ENCODE results near the gene DUS1L. TPM values are rescaled to one million over a fixed set of nuclear protein-coding genes. Genes with fewer than 3 reads are reported as not detected.

The DUS1L gene
- total RNA-seq = 122 and 125 TPM in 2 replicates

- FAIRE-seq (no peak), DNase-seq (ENCODE audit: low read depth) (no peak)
- TF ChIP-seq CTCF (IDR thresholded peaks at IDR 0.05; ENCODE audit: insufficient read depth, low read length, severe bottlenecking) = no peak
These were observed at the start of gene DUS1L for GRCh38 chr17:82065638-82066303. Gene DUS1L (minus strand): TSS chr17:82065804. CDS start chr17:82065059, 745 bp downstream.

GRCh38 chr17:82114872-82115271, 49.3 kb upstream of the DUS1L start:
- no peaks in the 10 kb centered on the region for H3K27me3 ChIP-seq (ENCODE audit: control insufficient read depth, insufficient read depth, low read length)
- no peak overlapping the region for H3K4me3 ChIP-seq (ENCODE audit: low read depth, low read length)
- DNase-seq (ENCODE audit: low read depth) (no peak), FAIRE-seq (no peak)
- no peak for TF ChIP-seq CTCF (IDR thresholded peaks at IDR 0.05; ENCODE audit: insufficient read depth, low read length, severe bottlenecking)
- peaks cover 4% of the 10 kb centered on the region for H3K36me3 ChIP-seq (ENCODE audit: control insufficient read depth, insufficient read depth, low read length)

More at GRCh38 chr17:82065638-82066303, at the start of gene DUS1L:
- Histone ChIP-seq H3K4me3 (ENCODE audit: low read depth, low read length) (peak within 1 kb of the TSS; percentile 75), H3K27me3 (ENCODE audit: control insufficient read depth, insufficient read depth, low read length) (no peaks in the 10 kb centered on the region), H3K36me3 (ENCODE audit: control insufficient read depth, insufficient read depth, low read length) (peaks cover 26% of the 10 kb centered on the region)

GRCh38 chr17:82114447-82114846, 48.8 kb upstream of the DUS1L start:
- Histone ChIP-seq H3K36me3 (ENCODE audit: control insufficient read depth, insufficient read depth, low read length) (peaks cover 4% of the 10 kb centered on the region), H3K27me3 (ENCODE audit: control insufficient read depth, insufficient read depth, low read length) (no peaks in the 10 kb centered on the region), H3K4me3 (ENCODE audit: low read depth, low read length) (no peak overlapping the region)
- FAIRE-seq = no peak
- no peak for TF ChIP-seq CTCF (IDR thresholded peaks at IDR 0.05; ENCODE audit: insufficient read depth, low read length, severe bottlenecking)
- no peak for DNase-seq (ENCODE audit: low read depth)

GRCh38 chr17:82113941-82114340, 48.3 kb upstream of the DUS1L start:
- FAIRE-seq (no peak), DNase-seq (ENCODE audit: low read depth) (no peak)
- Histone ChIP-seq H3K36me3 (ENCODE audit: control insufficient read depth, insufficient read depth, low read length) (peaks cover 4% of the 10 kb centered on the region), H3K4me3 (ENCODE audit: low read depth, low read length) (no peak overlapping the region), H3K27me3 (ENCODE audit: control insufficient read depth, insufficient read depth, low read length) (no peaks in the 10 kb centered on the region)
- no peak for TF ChIP-seq CTCF (IDR thresholded peaks at IDR 0.05; ENCODE audit: insufficient read depth, low read length, severe bottlenecking)

- no peaks in the 10 kb centered on the region for H3K27me3 ChIP-seq (ENCODE audit: control insufficient read depth, insufficient read depth, low read length)
- no peak for DNase-seq (ENCODE audit: low read depth)
- no peak overlapping the region for H3K4me3 ChIP-seq (ENCODE audit: low read depth, low read length)
- FAIRE-seq = no peak
- H3K36me3 ChIP-seq (ENCODE audit: control insufficient read depth, insufficient read depth, low read length) = peaks cover 4% of the 10 kb centered on the region
- no peak for TF ChIP-seq CTCF (IDR thresholded peaks at IDR 0.05; ENCODE audit: insufficient read depth, low read length, severe bottlenecking)
These were observed 47.8 kb upstream of the DUS1L start for GRCh38 chr17:82113422-82113821.

- FAIRE-seq (no peak), DNase-seq (ENCODE audit: low read depth) (no peak)
- H3K36me3 ChIP-seq (ENCODE audit: control insufficient read depth, insufficient read depth, low read length) = peaks cover 2% of the 10 kb centered on the region
- TF ChIP-seq CTCF (IDR thresholded peaks at IDR 0.05; ENCODE audit: insufficient read depth, low read length, severe bottlenecking) = no peak
- no peak overlapping the region for H3K4me3 ChIP-seq (ENCODE audit: low read depth, low read length)
- H3K27me3 ChIP-seq (ENCODE audit: control insufficient read depth, insufficient read depth, low read length) = no peaks in the 10 kb centered on the region
These were observed 47.3 kb upstream of the DUS1L start for GRCh38 chr17:82112914-82113311.

Data from bronchial epithelial cell (primary cell).